Measurements from ENCODE around the gene CDC27.

DNA sequence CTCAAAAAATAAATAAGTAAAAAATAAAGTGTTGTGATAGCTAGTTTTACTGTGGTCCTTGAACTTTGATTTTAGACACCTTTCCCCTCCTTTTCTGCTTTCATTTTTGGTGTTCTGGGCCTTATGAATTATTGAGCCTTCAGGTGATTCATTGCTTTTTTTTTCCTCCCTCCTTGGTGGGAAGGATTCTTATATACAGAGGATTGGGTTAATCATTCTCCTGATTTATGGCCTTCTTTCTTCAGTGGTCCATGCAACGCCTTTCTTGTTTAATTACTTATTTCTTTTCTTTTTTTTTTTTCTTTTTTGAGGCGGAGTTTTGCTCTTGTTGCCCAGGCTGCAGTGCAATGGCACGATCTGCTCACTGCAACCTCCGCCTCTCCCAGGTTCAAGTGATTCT, 12.1 kb upstream of the CDC27 start:
- TF ChIP-seq CTCF (conservative IDR thresholded peaks at IDR 0.05; ENCODE audit: low read length) (no peak), EZH2phosphoT487 (IDR thresholded peaks at IDR 0.05; ENCODE audit: borderline replicate concordance, low read depth, low read length) (no peak)

Data from OCI-LY7 (cell line).